Neural cell (in vitro differentiated cells): ENCODE results near the gene ARHGDIB. TPM values are rescaled to one million over a fixed set of nuclear protein-coding genes. Genes with fewer than 3 reads are reported as not detected.

Experiments
- H2AFZ ChIP-seq: fragments of 200-600, 300-800 bp; sonication (generic), shearing (Covaris generic); 2 replicates; pipeline ENCODE4 v1.6.0; 2014; ENCODE audit warnings: low read depth, mild to moderate bottlenecking, antibody characterized with exemption, low read length, moderate library complexity
- H3F3A ChIP-seq: fragments of 200-600 bp; shearing (Covaris generic); 2 replicates; pipeline ENCODE4 v1.6.1; 2016; ENCODE audit warnings: mild to moderate bottlenecking, moderate library complexity, mixed read lengths, antibody characterized with exemption, low read length; ENCODE audit not compliant: insufficient read depth, poor library complexity, severe bottlenecking
- H3K27ac ChIP-seq: fragments of 200-600, 300-800 bp; sonication (generic), shearing (Covaris generic); 2 replicates; pipeline ENCODE4 v1.5.1; 2014; ENCODE audit warnings: mild to moderate bottlenecking, low read length, moderate library complexity
- H3K27me3 ChIP-seq: fragments of 300-800, 200-600 bp; sonication (generic), shearing (Covaris generic); 2 replicates; pipeline ENCODE4 v1.6.0; 2014; ENCODE audit warnings: mild to moderate bottlenecking, low read depth, low read length, moderate library complexity; ENCODE audit not compliant: insufficient read depth
- H3K36me3 ChIP-seq: fragments of 300-800, 200-600 bp; sonication (generic), shearing (Covaris generic); 2 replicates; pipeline ENCODE4 v1.5.1; 2014; ENCODE audit warnings: mild to moderate bottlenecking, antibody characterized with exemption, low read length, moderate library complexity; ENCODE audit not compliant: insufficient read depth
- H3K4me2 ChIP-seq: fragments of 300-800, 200-600 bp; sonication (generic), shearing (Covaris generic); 2 replicates; pipeline ENCODE4 v1.6.0; 2014; ENCODE audit warnings: mild to moderate bottlenecking, low read length
- H3K4me3 ChIP-seq: fragments of 300-800, 200-600 bp; sonication (generic), shearing (Covaris generic); 2 replicates; pipeline ENCODE4 v1.5.1; 2014; ENCODE audit warnings: mild to moderate bottlenecking, low read length, moderate library complexity
- H3K79me2 ChIP-seq: fragments of 200-600 bp; shearing (Covaris generic); replicated peaks from 2 replicates; pipeline ENCODE4 v1.6.0; 2014; ENCODE audit warnings: mild to moderate bottlenecking, low read length, moderate library complexity; ENCODE audit not compliant: insufficient read depth
- H3K9ac ChIP-seq: fragments of 300-800, 200-600 bp; sonication (generic), shearing (Covaris generic); 2 replicates; pipeline ENCODE4 v1.6.1; 2016; ENCODE audit warnings: mild to moderate bottlenecking, low read length, mixed read lengths
- H3K9me2 ChIP-seq: fragments of 200-600 bp; shearing (Covaris generic); 2 replicates; pipeline ENCODE4 v1.6.1; 2016; ENCODE audit warnings: mild to moderate bottlenecking, low read length, mixed read lengths; ENCODE audit not compliant: insufficient read depth
- H3K9me3 ChIP-seq: fragments of 200-600, 300-800 bp; sonication (generic), shearing (Covaris generic); 2 replicates; pipeline ENCODE4 v1.6.1; 2016; ENCODE audit warnings: mild to moderate bottlenecking, mixed run types, low read length, moderate library complexity, mixed read lengths
- H4K20me1 ChIP-seq: fragments of 200-600 bp; shearing (Covaris generic); 2 replicates; pipeline ENCODE4 v1.6.1; 2016; ENCODE audit warnings: mild to moderate bottlenecking, mixed run types; ENCODE audit not compliant: insufficient read depth
- EP300 ChIP-seq: fragments of 450-650 bp; conservative IDR thresholded peaks from 2 replicates; pipeline ENCODE4 v1.6.1; 2014; ENCODE audit warnings: antibody characterized with exemption, mild to moderate bottlenecking, moderate library complexity; ENCODE audit not compliant: poor library complexity, severe bottlenecking
- EZH2 ChIP-seq: fragments of 200-600, 300-800 bp; shearing (Covaris generic), sonication (generic); IDR thresholded peaks from 2 replicates; pipeline ENCODE4 v1.6.1; 2014; ENCODE audit warnings: antibody characterized with exemption, low read length, borderline replicate concordance, mild to moderate bottlenecking; ENCODE audit not compliant: insufficient read depth, poor library complexity, severe bottlenecking
- MXI1 ChIP-seq: fragments of 450-650 bp; conservative IDR thresholded peaks from 2 replicates; pipeline ENCODE4 v1.6.1; 2014; ENCODE audit warnings: antibody characterized with exemption, mild to moderate bottlenecking; ENCODE audit not compliant: poor library complexity, severe bottlenecking
- POLR2AphosphoS5 ChIP-seq: IDR thresholded peaks from 2 replicates; pipeline ENCODE4 v1.6.1; 2012
- RAD21 ChIP-seq: fragments of 450-650 bp; conservative IDR thresholded peaks from 2 replicates; pipeline ENCODE4 v1.6.1; 2014; ENCODE audit warnings: antibody characterized with exemption, mild to moderate bottlenecking, moderate library complexity
- SMC3 ChIP-seq: fragments of 450-650 bp; conservative IDR thresholded peaks from 2 replicates; pipeline ENCODE4 v1.6.1; 2014; ENCODE audit warnings: antibody characterized with exemption, mild to moderate bottlenecking, moderate library complexity; ENCODE audit not compliant: poor library complexity
- TAF1 ChIP-seq: IDR thresholded peaks from 2 replicates; pipeline ENCODE4 v1.6.1; 2012; ENCODE audit warnings: low read depth
- polyA plus RNA-seq: library from polyadenylated mRNA; depleted of rRNA; stranded (reverse); fragments of >200 nt; gene quantifications from 2 replicates; pipeline ENCODE4 v1.2.3, GENCODE V29; 2014
- TF ChIP-seq, protein P1 (sequence below): IDR thresholded peaks from 2 replicates; pipeline ENCODE4 v1.6.1; 2012; ENCODE audit warnings: borderline replicate concordance
- TF ChIP-seq, protein P2 (sequence below): fragments of 450-650 bp; IDR thresholded peaks from 2 replicates; pipeline ENCODE4 v1.5.1; 2014; ENCODE audit warnings: antibody characterized with exemption, mild to moderate bottlenecking, moderate library complexity; ENCODE audit not compliant: poor library complexity, severe bottlenecking

Gene ARHGDIB
- polyA plus RNA-seq, 1 donor from 2014 or later: 7.7 TPM

DNA sequence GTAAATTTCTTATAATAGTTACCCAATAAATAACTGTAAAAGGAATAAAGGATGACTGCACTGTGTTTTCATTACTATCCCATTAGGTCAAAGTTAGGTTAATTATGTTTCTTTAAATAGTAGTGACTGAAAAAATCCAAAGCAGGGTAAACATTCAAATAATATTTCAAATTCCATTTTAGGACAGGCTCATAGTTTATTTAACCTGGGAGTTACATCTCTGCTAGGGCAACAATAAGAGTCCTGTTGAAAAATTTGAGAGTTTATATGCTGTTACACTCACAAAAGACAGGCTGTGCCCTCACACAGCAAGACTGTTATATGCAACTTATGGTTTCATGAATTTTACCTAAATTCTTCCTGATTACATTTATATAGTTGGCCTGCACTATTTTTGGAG is 31.1 kb downstream of the ARHGDIB start:
- Histone ChIP-seq H3K4me3 (no peak overlapping the region), H3K27me3 (no peaks in the 10 kb centered on the region), H3K27ac (no peak overlapping the region), H2AFZ (no peak overlapping the region), H3K9me2 (no peaks in the 10 kb centered on the region), H3K9me3 (no peaks in the 10 kb centered on the region), H3K4me2 (no peak overlapping the region), H4K20me1 (no peaks in the 10 kb centered on the region), H3K79me2 (no peaks in the 10 kb centered on the region), H3K9ac (no peak overlapping the region), H3F3A (no peaks in the 10 kb centered on the region), H3K36me3 (no peaks in the 10 kb centered on the region)
- TF ChIP-seq MXI1 (no peak), TAF1 (no peak), SMC3 (no peak), RAD21 (no peak), EZH2 (no peak), EP300 (no peak), POLR2AphosphoS5 (no peak)
- TF ChIP-seq, protein P1, sequence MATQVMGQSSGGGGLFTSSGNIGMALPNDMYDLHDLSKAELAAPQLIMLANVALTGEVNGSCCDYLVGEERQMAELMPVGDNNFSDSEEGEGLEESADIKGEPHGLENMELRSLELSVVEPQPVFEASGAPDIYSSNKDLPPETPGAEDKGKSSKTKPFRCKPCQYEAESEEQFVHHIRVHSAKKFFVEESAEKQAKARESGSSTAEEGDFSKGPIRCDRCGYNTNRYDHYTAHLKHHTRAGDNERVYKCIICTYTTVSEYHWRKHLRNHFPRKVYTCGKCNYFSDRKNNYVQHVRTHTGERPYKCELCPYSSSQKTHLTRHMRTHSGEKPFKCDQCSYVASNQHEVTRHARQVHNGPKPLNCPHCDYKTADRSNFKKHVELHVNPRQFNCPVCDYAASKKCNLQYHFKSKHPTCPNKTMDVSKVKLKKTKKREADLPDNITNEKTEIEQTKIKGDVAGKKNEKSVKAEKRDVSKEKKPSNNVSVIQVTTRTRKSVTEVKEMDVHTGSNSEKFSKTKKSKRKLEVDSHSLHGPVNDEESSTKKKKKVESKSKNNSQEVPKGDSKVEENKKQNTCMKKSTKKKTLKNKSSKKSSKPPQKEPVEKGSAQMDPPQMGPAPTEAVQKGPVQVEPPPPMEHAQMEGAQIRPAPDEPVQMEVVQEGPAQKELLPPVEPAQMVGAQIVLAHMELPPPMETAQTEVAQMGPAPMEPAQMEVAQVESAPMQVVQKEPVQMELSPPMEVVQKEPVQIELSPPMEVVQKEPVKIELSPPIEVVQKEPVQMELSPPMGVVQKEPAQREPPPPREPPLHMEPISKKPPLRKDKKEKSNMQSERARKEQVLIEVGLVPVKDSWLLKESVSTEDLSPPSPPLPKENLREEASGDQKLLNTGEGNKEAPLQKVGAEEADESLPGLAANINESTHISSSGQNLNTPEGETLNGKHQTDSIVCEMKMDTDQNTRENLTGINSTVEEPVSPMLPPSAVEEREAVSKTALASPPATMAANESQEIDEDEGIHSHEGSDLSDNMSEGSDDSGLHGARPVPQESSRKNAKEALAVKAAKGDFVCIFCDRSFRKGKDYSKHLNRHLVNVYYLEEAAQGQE: no peak
- TF ChIP-seq, protein P2, sequence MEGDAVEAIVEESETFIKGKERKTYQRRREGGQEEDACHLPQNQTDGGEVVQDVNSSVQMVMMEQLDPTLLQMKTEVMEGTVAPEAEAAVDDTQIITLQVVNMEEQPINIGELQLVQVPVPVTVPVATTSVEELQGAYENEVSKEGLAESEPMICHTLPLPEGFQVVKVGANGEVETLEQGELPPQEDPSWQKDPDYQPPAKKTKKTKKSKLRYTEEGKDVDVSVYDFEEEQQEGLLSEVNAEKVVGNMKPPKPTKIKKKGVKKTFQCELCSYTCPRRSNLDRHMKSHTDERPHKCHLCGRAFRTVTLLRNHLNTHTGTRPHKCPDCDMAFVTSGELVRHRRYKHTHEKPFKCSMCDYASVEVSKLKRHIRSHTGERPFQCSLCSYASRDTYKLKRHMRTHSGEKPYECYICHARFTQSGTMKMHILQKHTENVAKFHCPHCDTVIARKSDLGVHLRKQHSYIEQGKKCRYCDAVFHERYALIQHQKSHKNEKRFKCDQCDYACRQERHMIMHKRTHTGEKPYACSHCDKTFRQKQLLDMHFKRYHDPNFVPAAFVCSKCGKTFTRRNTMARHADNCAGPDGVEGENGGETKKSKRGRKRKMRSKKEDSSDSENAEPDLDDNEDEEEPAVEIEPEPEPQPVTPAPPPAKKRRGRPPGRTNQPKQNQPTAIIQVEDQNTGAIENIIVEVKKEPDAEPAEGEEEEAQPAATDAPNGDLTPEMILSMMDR: no peak

DNA sequence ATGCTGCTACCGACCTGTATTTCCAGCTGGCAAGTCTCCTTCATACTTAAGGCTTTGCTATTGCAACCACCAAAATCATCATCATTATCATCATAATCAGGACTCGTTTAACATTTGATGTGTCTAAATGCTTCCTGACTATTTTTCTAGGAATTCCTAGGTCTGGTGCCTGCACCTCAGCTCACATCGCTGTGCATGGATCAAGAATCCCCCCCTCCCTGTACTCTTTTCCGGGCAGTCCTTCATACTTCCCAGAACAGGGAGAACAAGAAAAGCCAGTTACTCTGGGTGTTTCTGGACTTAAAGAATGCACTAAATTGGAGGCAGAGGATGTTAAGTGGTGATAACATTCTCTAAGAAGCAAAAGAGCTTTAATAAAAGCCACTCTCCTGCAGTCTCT is 32.5 kb downstream of the ARHGDIB start:
- no peaks in the 10 kb centered on the region for H3K27me3 ChIP-seq
- H4K20me1 ChIP-seq: no peaks in the 10 kb centered on the region
- H3K4me3 ChIP-seq: no peak overlapping the region
- H3K9me2 ChIP-seq: no peaks in the 10 kb centered on the region
- no peak for TF ChIP-seq MXI1
- no peak for TF ChIP-seq RAD21
- TF ChIP-seq, protein P2: no peak
- TF ChIP-seq, protein P1: no peak
- TF ChIP-seq POLR2AphosphoS5: no peak
- no peak for TF ChIP-seq TAF1
- TF ChIP-seq EZH2: no peak
- TF ChIP-seq EP300: no peak
- TF ChIP-seq SMC3: no peak
- H3K27ac ChIP-seq: no peak overlapping the region
- H3K9me3 ChIP-seq: no peaks in the 10 kb centered on the region
- H3F3A ChIP-seq: no peaks in the 10 kb centered on the region
- H3K9ac ChIP-seq: no peak overlapping the region
- H2AFZ ChIP-seq: no peak overlapping the region
- H3K36me3 ChIP-seq: no peaks in the 10 kb centered on the region
- no peak overlapping the region for H3K4me2 ChIP-seq
- H3K79me2 ChIP-seq: no peaks in the 10 kb centered on the region
